ENCODE measurements around the gene STAB1.

- TF ChIP-seq POLR2A (IDR thresholded peaks at IDR 0.05) = no peak
- peak; percentile 65 to 86 (median 76) for TF ChIP-seq CTCF (IDR thresholded peaks at IDR 0.05)
Measured at GRCh38 chr3:52471371-52472238, 23.5 kb upstream of the STAB1 start.
